H9 (cell line): ENCODE data around the gene DRICH1. TPM values are rescaled to one million over a fixed set of nuclear protein-coding genes. Genes with fewer than 3 reads are reported as not detected.

Experiments used
- DNase-seq: peaks from one replicate; pipeline ENCODE4 v3.0.0-alpha.2; 2017
- H2AFZ ChIP-seq: one replicate; pipeline ENCODE4 v1.6.1; 2013; ENCODE audit warnings: mild to moderate bottlenecking, low read length, control low read depth, moderate library complexity
- H2AK5ac ChIP-seq: 2 replicates; pipeline ENCODE4 v1.6.1; 2013; ENCODE audit warnings: low read length, control low read depth, mixed read lengths; ENCODE audit not compliant: insufficient read length
- H2BK120ac ChIP-seq: one replicate; pipeline ENCODE4 v1.6.1; 2013; ENCODE audit warnings: low read depth, mild to moderate bottlenecking, low read length, control low read depth, inconsistent platforms; ENCODE audit not compliant: poor library complexity, severe bottlenecking
- H2BK12ac ChIP-seq: 2 replicates; pipeline ENCODE4 v1.6.1; 2013; ENCODE audit warnings: low read length, control low read depth, mixed read lengths, low read depth; ENCODE audit not compliant: insufficient read length
- H2BK15ac ChIP-seq: 2 replicates; pipeline ENCODE4 v1.6.1; 2013; ENCODE audit warnings: low read depth, low read length, control low read depth
- H2BK20ac ChIP-seq: one replicate; pipeline ENCODE4 v1.6.1; 2013; ENCODE audit warnings: low read depth, mild to moderate bottlenecking, low read length, control low read depth, inconsistent platforms; ENCODE audit not compliant: poor library complexity, severe bottlenecking
- H2BK5ac ChIP-seq: 2 replicates; pipeline ENCODE4 v1.6.1; 2013; ENCODE audit warnings: low read length, control low read depth, mixed read lengths; ENCODE audit not compliant: insufficient read length
- H3K14ac ChIP-seq: 2 replicates; pipeline ENCODE4 v1.6.1; 2013; ENCODE audit warnings: low read length, control low read depth; ENCODE audit not compliant: insufficient read depth
- H3K18ac ChIP-seq: 2 replicates; pipeline ENCODE4 v1.6.1; 2013; ENCODE audit warnings: low read depth, mild to moderate bottlenecking, mixed read lengths, low read length, control low read depth; ENCODE audit not compliant: insufficient read length
- H3K23ac ChIP-seq: 2 replicates; pipeline ENCODE4 v1.6.1; 2013; ENCODE audit warnings: low read length, control low read depth, mixed read lengths, low read depth; ENCODE audit not compliant: insufficient read length
- H3K23me2 ChIP-seq: 2 replicates; pipeline ENCODE4 v1.6.1; 2013; ENCODE audit warnings: low read depth, mild to moderate bottlenecking, mixed read lengths, low read length, control low read depth; ENCODE audit not compliant: insufficient read length, poor library complexity, severe bottlenecking
- H3K27ac ChIP-seq: 2 replicates; pipeline ENCODE4 v1.5.1; 2013; ENCODE audit warnings: low read length, control low read depth, mixed read lengths, low read depth; ENCODE audit not compliant: insufficient read length
- H3K27me3 ChIP-seq: 2 replicates; pipeline ENCODE4 v1.6.1; 2013; ENCODE audit warnings: low read length, control low read depth, inconsistent platforms; ENCODE audit not compliant: insufficient read depth
- H3K4ac ChIP-seq: 2 replicates; pipeline ENCODE4 v1.6.1; 2013; ENCODE audit warnings: low read depth, mild to moderate bottlenecking, control low read depth, inconsistent platforms, low read length, moderate library complexity
- H3K4me1 ChIP-seq: 2 replicates; pipeline ENCODE4 v1.6.1; 2013; ENCODE audit warnings: low read length, control low read depth, inconsistent platforms; ENCODE audit not compliant: insufficient read depth
- H3K4me2 ChIP-seq: 2 replicates; pipeline ENCODE4 v1.6.1; 2013; ENCODE audit warnings: low read length, control low read depth, mixed read lengths; ENCODE audit not compliant: insufficient read length, insufficient read depth
- H3K56ac ChIP-seq: 2 replicates; pipeline ENCODE4 v1.6.1; 2013; ENCODE audit warnings: low read depth, mild to moderate bottlenecking, mixed read lengths, low read length, control low read depth; ENCODE audit not compliant: insufficient read length
- H3K79me1 ChIP-seq: 2 replicates; pipeline ENCODE4 v1.6.1; 2013; ENCODE audit warnings: low read depth, mild to moderate bottlenecking, moderate library complexity, low read length, control low read depth, inconsistent platforms; ENCODE audit not compliant: insufficient read depth, poor library complexity, severe bottlenecking
- H3K79me2 ChIP-seq: 2 replicates; pipeline ENCODE4 v1.6.1; 2013; ENCODE audit warnings: low read length, control low read depth, inconsistent platforms; ENCODE audit not compliant: insufficient read depth
- H3K9ac ChIP-seq: 2 replicates; pipeline ENCODE4 v1.6.1; 2013; ENCODE audit warnings: low read length, control low read depth, mixed read lengths; ENCODE audit not compliant: insufficient read length; ENCODE audit errors: extremely low read depth
- H3K9me3 ChIP-seq: one replicate; pipeline ENCODE4 v1.6.1; 2013; ENCODE audit warnings: low read depth, low read length, inconsistent platforms; ENCODE audit not compliant: control insufficient read depth
- H3T11ph ChIP-seq: one replicate; pipeline ENCODE4 v1.6.1; 2013; ENCODE audit warnings: mild to moderate bottlenecking, low read length, control low read depth, inconsistent platforms
- H4K20me1 ChIP-seq: one replicate; pipeline ENCODE4 v1.6.1; 2013; ENCODE audit not compliant: control insufficient read depth, insufficient read length, insufficient read depth
- H4K5ac ChIP-seq: 2 replicates; pipeline ENCODE4 v1.6.1; 2013; ENCODE audit warnings: low read depth, mild to moderate bottlenecking, mixed read lengths, low read length, control low read depth; ENCODE audit not compliant: insufficient read length
- H4K8ac ChIP-seq: replicated peaks from 2 replicates; pipeline ENCODE4 v1.6.1; 2013; ENCODE audit warnings: low read length, control low read depth, mixed read lengths, low read depth; ENCODE audit not compliant: insufficient read length
- H4K91ac ChIP-seq: 2 replicates; pipeline ENCODE4 v1.6.1; 2013; ENCODE audit warnings: low read depth, mild to moderate bottlenecking, moderate library complexity, mixed read lengths, low read length, control low read depth; ENCODE audit not compliant: insufficient read length
- H3K27ac Mint-ChIP-seq, 3 experiments: 2 replicates in 2 of 3; 3 replicates in 1 of 3; pipeline ENCODE4 v1.8.0; 2020 to 2021; ENCODE audit warnings: mixed read lengths in 3 of 3, mild to moderate bottlenecking in 1 of 3, moderate library complexity in 1 of 3
- H3K27me3 Mint-ChIP-seq: 2 replicates; pipeline ENCODE4 v1.8.0; 2021; ENCODE audit warnings: low read depth, mild to moderate bottlenecking, moderate library complexity, mixed read lengths
- H3K36me3 Mint-ChIP-seq, 3 experiments: 2 replicates in 2 of 3; 3 replicates in 1 of 3; pipeline ENCODE4 v1.8.0; 2020 to 2021; ENCODE audit warnings: low read depth in 3 of 3, mixed read lengths in 3 of 3; ENCODE audit not compliant: insufficient read depth in 1 of 3
- H3K4me1 Mint-ChIP-seq, 2 experiments: 2 replicates each; pipeline ENCODE4 v1.8.0; 2020; ENCODE audit warnings: mixed read lengths in 2 of 2
- H3K4me3 Mint-ChIP-seq, 2 experiments: 2 replicates in 1 of 2; 3 replicates in 1 of 2; pipeline ENCODE4 v1.8.0; 2020 to 2021; ENCODE audit warnings: mild to moderate bottlenecking in 2 of 2, mixed read lengths in 2 of 2, moderate library complexity in 1 of 2
- H3K9me3 Mint-ChIP-seq, 2 experiments: 2 replicates in 1 of 2; 3 replicates in 1 of 2; pipeline ENCODE4 v1.8.0; 2020; ENCODE audit warnings: mild to moderate bottlenecking in 2 of 2, mixed read lengths in 2 of 2, moderate library complexity in 1 of 2
- CTCF ChIP-seq: fragments of 200-600 bp; sonication (generic); conservative IDR thresholded peaks from 3 replicates; pipeline ENCODE4 v1.8.0; 2021; ENCODE audit warnings: antibody characterized with exemption, mild to moderate bottlenecking
- WGBS: extraction: QIAGEN DNeasy Blood & Tissue Kit; methylation state at CpG from one replicate; pipeline ENCODE4 v1.1.7; 2013; ENCODE audit warnings: missing lambda C conversion rate, low lambda C conversion rate, mixed read lengths; ENCODE audit not compliant: insufficient read length; ENCODE audit errors: extremely low coverage; 5-methylcytosine and 5-hydroxymethylcytosine counted together
- total RNA-seq: library from RNA; stranded (reverse); gene quantifications from 2 replicates; pipeline ENCODE4 v1.2.1, GENCODE V29; 2021

DRICH1 gene
- total RNA-seq, 1 experiment from 2014 or later = not detected

GRCh38 chr22:23571486-23571885 is 60.6 kb downstream of the DRICH1 start:
- no peak overlapping the region for H2BK20ac ChIP-seq
- Mint-ChIP-seq H3K4me1 (peaks cover 8 to 11% of the 10 kb centered on the region in 2 experiments), H3K4me3 (no peak overlapping the region), H3K27me3 (peaks cover 86% of the 10 kb centered on the region), H3K36me3 (peaks cover 0 to 4% (median 0%) of the 10 kb centered on the region in 3 experiments; a peak in 1 of 7 replicates), H3K9me3 (peaks cover 3 to 7% of the 10 kb centered on the region in 2 experiments; a peak in 4 of 5 replicates), H3K27ac (no peak overlapping the region)
- H3T11ph ChIP-seq = no peak overlapping the region
- no peak overlapping the region for H2AK5ac ChIP-seq
- H2BK15ac ChIP-seq = peak overlapping the region; percentile 5; the same call in 1 of the 2 replicates
- no peaks in the 10 kb centered on the region for H3K79me2 ChIP-seq
- H3K23ac ChIP-seq = no peak overlapping the region
- H3K9ac ChIP-seq = no peak overlapping the region
- no peak overlapping the region for H2AFZ ChIP-seq
- H2BK120ac ChIP-seq = no peak overlapping the region
- no peak overlapping the region for H4K91ac ChIP-seq
- no peak overlapping the region for H4K5ac ChIP-seq
- H3K9me3 ChIP-seq = no peaks in the 10 kb centered on the region
- no peak overlapping the region for H4K8ac ChIP-seq
- H3K14ac ChIP-seq = no peak overlapping the region
- H3K18ac ChIP-seq = no peak overlapping the region
- H3K56ac ChIP-seq = no peak overlapping the region
- H4K20me1 ChIP-seq = no peaks in the 10 kb centered on the region
- no peak overlapping the region for H3K27ac ChIP-seq
- TF ChIP-seq CTCF = no peak
- no peak for DNase-seq
- H3K27me3 ChIP-seq = peaks cover 7% of the 10 kb centered on the region; the same call in 1 of the 2 replicates
- WGBS = no CpG with 5 or more reads among the region's 4 CpGs
- no peak overlapping the region for H2BK12ac ChIP-seq
- no peak overlapping the region for H3K4ac ChIP-seq
- no peak overlapping the region for H3K4me2 ChIP-seq
- no peaks in the 10 kb centered on the region for H3K79me1 ChIP-seq
- no peaks in the 10 kb centered on the region; the same call in 1 of the 2 replicates for H3K4me1 ChIP-seq
- no peak overlapping the region for H2BK5ac ChIP-seq
- H3K23me2 ChIP-seq = peaks cover 4% of the 10 kb centered on the region
